Measurements from ENCODE around the gene DDX11.
A peak's percentile ranks its signal among the peaks of the same experiment; 100 is the strongest.
"Not testable (repeated sequence)": the region's sequence is repeated elsewhere in the genome, so short reads cannot be mapped to it uniquely, and the experiment has no call there.

The DDX11 gene

DNA sequence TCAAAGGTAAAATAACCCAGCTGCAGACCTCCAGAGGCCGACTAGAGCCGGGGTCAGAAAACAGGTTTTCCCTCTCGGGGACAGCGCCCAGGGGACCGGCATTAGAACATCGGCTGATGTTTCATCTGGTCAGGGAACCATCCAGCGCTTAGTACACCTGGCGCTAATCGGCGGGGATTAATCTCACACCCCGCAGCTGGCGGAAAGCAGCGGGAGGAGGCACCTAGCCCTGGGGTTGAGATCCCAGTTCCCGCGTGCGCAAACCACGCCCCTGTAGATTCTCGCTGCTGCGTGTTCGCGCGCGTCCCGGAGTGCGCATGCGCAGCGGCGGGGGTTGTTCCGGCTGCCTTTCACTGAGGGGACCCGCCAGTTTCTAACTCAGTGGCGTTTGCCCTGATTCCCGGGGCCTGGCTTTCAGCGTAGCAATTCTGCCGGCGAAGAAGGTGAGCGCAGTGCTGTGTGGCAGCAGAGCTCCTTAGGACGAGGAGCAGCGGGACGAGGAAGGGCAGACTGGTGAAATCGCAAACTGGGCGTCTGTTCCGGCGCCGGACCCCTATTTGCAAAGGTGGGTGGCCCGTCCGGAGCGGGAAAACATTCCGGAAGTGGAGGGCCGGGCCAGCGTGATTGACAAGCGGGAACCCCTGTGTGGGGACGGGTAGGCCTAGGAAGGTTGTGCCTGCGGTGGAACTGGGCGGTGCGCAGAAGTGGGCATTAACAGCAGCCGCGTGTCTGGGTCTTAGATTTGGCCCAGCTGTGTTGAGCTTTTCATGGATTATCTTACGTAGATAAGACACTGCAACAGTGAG, at the start of gene DDX11:
Gene DDX11 (plus strand): TSS at position 334 of the 806 bp plus-strand sequence. CDS start 4,534 bp downstream, outside the sequence.
- DNase-seq (ENCODE audit: low read depth in 2 of 3, low spot score in 2 of 3), result peak; percentile 83 to 88 (median 88)

DNA sequence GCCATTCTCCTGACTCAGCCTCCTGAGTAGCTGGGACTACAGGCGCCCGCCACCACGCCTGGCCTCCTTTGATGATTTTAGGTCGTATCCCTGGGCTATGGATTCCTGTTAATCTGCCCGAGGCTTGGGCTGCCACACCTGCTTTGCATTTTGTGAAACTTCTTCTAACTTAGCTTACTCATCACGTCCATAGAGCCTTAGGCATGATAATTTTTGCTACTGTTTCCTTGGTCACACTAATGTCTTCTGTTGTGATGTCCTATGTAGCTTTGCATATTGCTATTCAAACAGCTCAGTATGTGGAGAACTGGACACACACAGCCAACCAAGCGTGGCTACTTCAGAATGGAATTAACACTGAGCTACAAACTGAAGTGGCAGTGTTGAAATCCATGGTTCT, 47.5 kb upstream of the DDX11 start:
- DNase-seq (ENCODE audit: low read depth in 2 of 3, low spot score in 2 of 3), result no peak

GRCh38 chr12:31027006-31027405, 46.7 kb upstream of the DDX11 start:
- DNase-seq (ENCODE audit: low read depth in 2 of 3, low spot score in 2 of 3), result not testable (repeated sequence)

DNA sequence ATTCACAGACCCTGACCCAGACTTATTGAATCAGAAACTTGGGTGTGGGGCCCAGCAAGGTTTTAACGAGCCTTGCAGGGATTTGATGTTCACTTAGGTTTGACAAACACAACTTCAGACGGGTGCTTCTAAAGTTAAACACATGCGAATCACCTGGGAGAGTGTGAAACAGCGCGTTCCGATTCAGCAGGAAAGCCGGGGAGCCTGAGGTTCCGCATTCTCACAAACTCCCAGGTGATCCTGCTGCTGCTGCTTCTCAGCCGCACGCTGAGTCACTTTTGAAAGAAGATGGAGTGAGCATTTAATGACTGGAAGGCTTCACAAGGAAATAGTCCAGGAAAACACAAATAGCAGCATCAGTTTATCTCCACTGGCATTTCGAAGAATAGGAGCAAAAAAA, 44.2 kb upstream of the DDX11 start:
- no peak for DNase-seq (ENCODE audit: low read depth in 2 of 3, low spot score in 2 of 3)

DNA sequence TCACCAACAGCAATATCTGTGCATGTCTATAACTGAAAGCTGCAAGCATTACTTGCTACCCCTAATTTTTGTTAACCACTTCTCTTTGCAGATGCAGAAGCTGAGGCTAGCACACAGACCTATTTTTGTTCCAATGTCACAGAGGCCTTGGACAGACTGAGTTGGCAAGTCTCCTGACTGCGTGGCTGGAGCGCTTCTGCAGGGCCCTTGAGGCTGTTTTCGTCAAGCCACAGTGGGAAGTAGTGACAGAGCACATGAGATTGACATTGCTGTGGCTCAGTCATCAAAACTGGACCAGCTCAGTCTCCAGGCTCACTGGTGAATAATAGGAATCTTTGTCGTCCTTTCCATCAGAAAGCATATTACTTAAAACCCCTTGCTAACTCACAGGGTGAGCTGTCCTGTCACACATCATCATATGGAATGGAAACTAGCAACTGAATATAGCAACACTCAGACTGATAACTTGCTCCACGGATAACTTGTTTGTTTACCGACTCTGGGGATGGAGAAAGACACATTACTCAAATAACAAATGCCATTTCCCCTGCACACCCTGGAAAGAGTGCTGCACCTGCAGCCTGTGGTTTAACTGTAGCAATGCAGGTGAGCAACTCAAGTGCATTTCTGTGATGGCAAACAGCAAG, 43.6 kb upstream of the DDX11 start:
- no peak for DNase-seq (ENCODE audit: low read depth in 2 of 3, low spot score in 2 of 3)

- no peak for DNase-seq (ENCODE audit: low read depth in 2 of 3, low spot score in 2 of 3)
Measured at GRCh38 chr12:31031951-31032335, 41.7 kb upstream of the DDX11 start.

DNA sequence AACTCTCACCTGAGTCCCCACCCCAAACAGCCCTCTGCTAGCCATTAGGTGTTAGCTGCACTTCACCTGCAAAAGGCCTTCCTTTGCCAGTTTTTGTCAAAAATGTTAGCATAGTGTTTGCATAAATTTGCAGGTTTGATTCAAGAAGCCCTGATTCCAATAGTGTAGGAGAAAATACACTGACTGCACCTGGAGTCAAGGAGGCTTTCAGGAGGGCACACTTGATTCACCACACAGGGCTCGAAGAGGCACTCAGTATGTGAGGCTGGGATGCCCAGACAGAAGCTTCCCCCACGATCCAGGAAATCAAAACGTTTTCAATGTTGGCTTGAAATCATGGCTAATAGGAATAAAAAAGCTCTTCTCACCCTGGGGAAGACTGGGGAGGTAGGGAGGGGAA, 40.5 kb upstream of the DDX11 start:
- no peak for DNase-seq (ENCODE audit: low read depth in 2 of 3, low spot score in 2 of 3)

GRCh38 chr12:31033681-31034080, 40.0 kb upstream of the DDX11 start:
- DNase-seq (ENCODE audit: low read depth in 2 of 3, low spot score in 2 of 3), result no peak

DNA sequence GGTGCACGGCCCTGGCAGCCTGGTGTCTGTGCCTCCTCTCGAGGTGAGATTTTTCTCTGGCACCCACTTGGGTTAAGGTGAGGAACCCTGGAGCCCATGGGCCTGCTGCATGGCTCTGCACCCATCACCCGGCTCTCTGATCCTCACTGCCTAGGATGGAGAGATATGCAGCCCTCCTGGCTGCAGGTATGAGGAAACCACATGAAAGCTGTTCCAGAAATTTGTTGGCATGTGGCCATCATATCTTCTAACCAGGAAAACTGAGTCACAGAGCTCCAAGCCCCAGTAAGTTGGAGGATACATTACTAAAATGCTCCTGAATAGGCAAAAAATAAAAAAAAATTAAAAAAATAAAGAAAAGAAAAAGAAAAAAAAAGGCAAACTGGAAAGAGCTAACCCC, 39.3 kb upstream of the DDX11 start:
- no peak for DNase-seq (ENCODE audit: low read depth in 2 of 3, low spot score in 2 of 3)

GRCh38 chr12:31035226-31035625, 38.4 kb upstream of the DDX11 start:
- no peak for DNase-seq (ENCODE audit: low read depth in 2 of 3, low spot score in 2 of 3)

GRCh38 chr12:31035967-31036665, 37.5 kb upstream of the DDX11 start:
- DNase-seq (ENCODE audit: low read depth in 2 of 3, low spot score in 2 of 3), result no peak

GRCh38 chr12:31037028-31037427, 36.6 kb upstream of the DDX11 start:
- no peak for DNase-seq (ENCODE audit: low read depth in 2 of 3, low spot score in 2 of 3)

DNA sequence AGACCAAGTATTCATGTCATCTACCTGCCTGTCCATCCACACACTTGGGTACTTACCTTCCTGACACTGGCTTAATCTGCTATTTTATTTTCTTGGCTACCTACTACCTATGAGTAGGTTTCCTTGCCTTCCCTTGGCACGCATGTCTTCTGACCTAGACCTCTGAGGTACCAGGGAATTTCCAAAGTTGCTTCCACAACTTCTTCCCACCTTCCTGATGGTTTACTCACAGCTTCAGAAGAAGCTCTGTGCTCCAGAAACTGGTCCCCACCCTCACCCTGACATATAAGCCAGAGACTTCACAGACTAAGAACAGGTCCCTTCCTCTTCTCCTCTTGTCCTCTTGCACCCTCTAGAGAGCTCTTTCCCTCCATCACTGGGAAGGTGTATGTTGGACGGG, 35.7 kb upstream of the DDX11 start:
- DNase-seq (ENCODE audit: low read depth in 2 of 3, low spot score in 2 of 3), result no peak

DNA sequence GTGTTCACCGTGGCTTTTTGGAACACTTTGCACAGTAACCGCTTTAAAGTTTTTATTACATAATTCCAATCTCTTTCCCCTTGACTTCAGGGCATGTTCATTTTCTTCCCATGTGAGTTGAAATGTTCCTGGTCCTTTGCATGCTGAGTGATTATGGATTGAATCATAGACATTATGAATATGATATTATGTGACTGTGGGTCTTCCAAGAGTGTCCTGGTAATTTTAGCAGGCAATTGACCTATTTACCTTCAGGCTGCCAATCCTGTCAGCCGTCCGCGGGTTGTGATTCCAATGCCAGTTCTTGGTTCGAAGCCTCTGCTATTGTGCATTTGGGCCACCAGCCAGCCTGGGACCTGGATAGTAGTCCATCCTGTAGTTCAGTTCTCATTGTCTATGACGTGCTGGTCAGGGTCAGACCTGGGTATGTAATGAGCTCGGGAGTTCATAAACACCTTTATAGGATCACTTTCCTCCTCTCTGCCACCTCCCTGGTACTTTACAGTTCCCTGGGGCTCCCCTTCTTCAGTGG, 32.6 kb upstream of the DDX11 start:
- no peak for DNase-seq (ENCODE audit: low read depth in 2 of 3, low spot score in 2 of 3)

DNA sequence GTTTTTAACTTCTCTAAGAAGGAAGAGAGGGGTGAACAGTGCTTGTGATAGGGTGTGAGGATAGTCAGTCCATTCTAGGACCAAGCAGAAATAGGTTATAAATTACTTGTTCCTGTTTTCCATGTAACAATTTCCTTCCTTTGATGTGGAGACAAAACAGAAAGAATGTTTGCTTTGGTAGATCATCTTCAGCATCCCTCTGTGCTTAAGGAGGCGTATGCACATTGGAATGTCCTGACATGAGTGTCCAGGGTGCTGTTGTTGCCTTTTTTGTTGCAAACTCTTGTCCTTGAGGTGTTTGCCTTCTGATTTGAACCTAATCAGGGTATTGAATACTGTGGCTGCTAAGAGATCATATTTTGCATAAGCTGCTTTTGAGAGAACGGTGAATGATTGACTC, 23.5 kb upstream of the DDX11 start:
- DNase-seq (ENCODE audit: low read depth in 2 of 3, low spot score in 2 of 3), result not testable (repeated sequence)

DNA sequence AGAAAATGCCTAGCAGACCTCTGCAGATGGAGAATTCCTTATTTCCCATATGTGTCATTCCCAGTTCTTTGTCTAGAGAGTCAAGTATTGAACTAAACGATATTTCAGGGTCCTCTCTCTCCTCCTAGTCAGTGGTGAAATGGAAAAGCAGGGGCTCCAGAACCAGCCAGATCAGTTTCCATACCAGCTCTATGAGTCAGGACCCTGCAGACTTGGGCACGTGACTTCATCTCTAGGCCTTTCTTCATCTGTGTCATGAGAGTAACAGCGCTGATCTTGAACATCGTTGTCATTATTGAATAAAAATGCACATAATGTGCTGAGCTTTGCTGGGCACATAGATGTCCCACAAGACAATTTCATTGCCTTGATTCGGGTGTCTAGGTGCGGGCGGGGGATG, 23.1 kb upstream of the DDX11 start:
- DNase-seq (ENCODE audit: low read depth in 2 of 3, low spot score in 2 of 3), result not testable (repeated sequence)

GRCh38 chr12:31051692-31052091, 22.0 kb upstream of the DDX11 start:
- DNase-seq (ENCODE audit: low read depth in 2 of 3, low spot score in 2 of 3), result peak in 2 of 3 experiments; percentile 26 to 30

DNA sequence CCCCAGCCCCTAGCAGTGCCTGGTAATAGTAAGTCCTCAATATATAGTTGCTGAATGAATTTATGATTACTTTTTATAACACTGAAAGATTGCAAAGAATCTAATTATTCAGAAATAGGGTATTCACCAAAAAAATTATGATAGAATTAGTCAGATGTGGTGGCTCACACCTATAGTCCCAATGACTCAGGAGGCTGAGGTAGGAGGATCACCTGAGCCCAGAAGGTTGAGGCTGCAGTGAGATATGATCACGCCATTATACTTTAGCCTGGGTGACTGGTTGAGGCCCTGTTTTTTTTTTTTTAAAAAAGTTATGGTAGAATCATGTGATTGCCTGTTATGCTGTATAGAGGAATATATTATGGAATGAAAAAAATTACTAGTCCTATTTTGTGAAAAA, 21.5 kb upstream of the DDX11 start:
- DNase-seq (ENCODE audit: low read depth in 2 of 3, low spot score in 2 of 3), result not testable (repeated sequence)

DNA sequence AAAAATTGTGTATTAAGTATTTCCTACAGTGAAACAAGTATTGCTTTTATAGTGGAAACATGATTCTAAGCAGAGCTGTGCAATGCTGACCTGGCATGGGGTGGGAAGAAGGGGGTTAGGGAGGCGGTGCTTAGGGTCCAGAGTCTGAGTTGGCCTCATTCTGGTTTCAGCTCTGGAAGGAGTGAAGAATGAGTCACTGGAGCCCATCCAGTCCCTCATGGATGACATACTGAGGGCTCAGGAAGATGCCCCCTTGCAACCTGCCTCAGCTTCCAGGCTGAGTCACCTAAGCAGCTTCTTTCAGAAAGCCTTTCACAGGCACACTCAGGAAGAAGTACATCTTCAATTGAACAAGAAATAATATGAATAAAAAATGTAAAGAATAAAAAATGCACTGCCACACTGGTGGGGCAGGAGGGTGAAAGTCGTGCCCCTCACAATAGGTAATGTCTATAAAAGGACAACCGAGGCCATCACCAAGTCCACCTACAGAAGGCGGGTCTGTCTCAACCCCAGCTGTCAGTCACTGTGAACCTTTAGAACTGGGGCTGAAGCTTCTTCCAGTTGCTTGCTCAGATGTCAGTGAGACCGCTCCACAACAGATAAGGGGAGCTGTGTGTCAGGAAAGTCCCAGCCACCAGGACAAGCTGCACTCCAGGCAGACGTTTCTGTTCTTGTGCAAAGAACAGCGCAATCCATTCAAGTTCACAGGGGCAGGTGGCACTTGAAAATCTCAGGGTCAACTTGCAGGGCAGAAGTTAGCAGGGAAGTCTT, 20.8 kb upstream of the DDX11 start:
- DNase-seq (ENCODE audit: low read depth in 2 of 3, low spot score in 2 of 3), result not testable (repeated sequence)

DNA sequence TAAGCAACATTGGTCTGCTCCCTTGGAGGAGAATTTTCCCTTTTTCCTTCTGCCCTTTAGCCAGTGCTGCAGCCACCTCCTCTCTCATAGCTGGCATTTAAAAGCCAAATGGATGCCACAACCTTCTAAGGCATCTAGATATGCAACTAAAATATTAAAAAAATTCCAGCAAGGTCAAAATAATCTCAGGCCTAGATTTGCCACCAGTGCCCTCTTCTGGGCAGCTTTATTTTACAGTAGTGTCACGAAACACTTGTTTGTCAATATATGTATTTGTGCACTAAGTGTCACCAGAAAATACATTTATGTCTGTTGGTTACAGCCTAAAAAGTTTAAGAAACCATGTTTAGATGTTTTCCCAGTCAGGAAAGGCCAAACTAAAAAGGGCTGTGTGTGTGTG, 19.7 kb upstream of the DDX11 start:
- DNase-seq (ENCODE audit: low read depth in 2 of 3, low spot score in 2 of 3), result not testable (repeated sequence)

GRCh38 chr12:31057671-31058070, 16.0 kb upstream of the DDX11 start:
- no peak for DNase-seq (ENCODE audit: low read depth in 2 of 3, low spot score in 2 of 3)

Data from activated CD8-positive, alpha-beta memory T cell treated with anti-CD3 and anti-CD28 coated beads for 48 hours (primary cell).